HEK293T (cell line): ENCODE measurements around the gene TTC39C.

ENCODE experiments used
- ARNT ChIP-seq: fragments of 450-650 bp; IDR thresholded peaks from 2 replicates; pipeline ENCODE4 v1.6.1; 2017; ENCODE audit warnings: mild to moderate bottlenecking
- BHLHE40 ChIP-seq: fragments of 450-650 bp; IDR thresholded peaks from 2 replicates; pipeline ENCODE4 v1.6.1; 2016; ENCODE audit warnings: mild to moderate bottlenecking, moderate library complexity, borderline replicate concordance
- CTBP1 ChIP-seq: fragments of 450-650 bp; IDR thresholded peaks from 2 replicates; pipeline ENCODE4 v1.6.1; 2016; ENCODE audit warnings: borderline replicate concordance
- ELF4 ChIP-seq: fragments of 450-650 bp; IDR thresholded peaks from 2 replicates; pipeline ENCODE4 v1.6.1; 2017; ENCODE audit warnings: antibody characterized with exemption
- FOXA1 ChIP-seq: fragments of 450-650 bp; IDR thresholded peaks from 2 replicates; pipeline ENCODE4 v1.6.1; 2016; ENCODE audit warnings: mild to moderate bottlenecking
- FOXK2 ChIP-seq: fragments of 450-650 bp; IDR thresholded peaks from 2 replicates; pipeline ENCODE4 v1.6.1; 2016; ENCODE audit warnings: mild to moderate bottlenecking
- FOXM1 ChIP-seq: fragments of 450-650 bp; IDR thresholded peaks from 2 replicates; pipeline ENCODE4 v1.6.1; 2017; ENCODE audit warnings: mild to moderate bottlenecking, borderline replicate concordance
- HDGF ChIP-seq: fragments of 450-650 bp; IDR thresholded peaks from 2 replicates; pipeline ENCODE4 v1.6.1; 2017; ENCODE audit warnings: antibody characterized with exemption, borderline replicate concordance
- L3MBTL2 ChIP-seq: fragments of 450-650 bp; conservative IDR thresholded peaks from 2 replicates; pipeline ENCODE4 v1.6.1; 2016; ENCODE audit warnings: mild to moderate bottlenecking
- LEF1 ChIP-seq: fragments of 450-650 bp; IDR thresholded peaks from 2 replicates; pipeline ENCODE4 v1.6.1; 2017; ENCODE audit warnings: mild to moderate bottlenecking, borderline replicate concordance
- SP1 ChIP-seq: fragments of 450-650 bp; IDR thresholded peaks from 2 replicates; pipeline ENCODE4 v1.6.1; 2017
- TARDBP ChIP-seq: fragments of 450-650 bp; IDR thresholded peaks from 2 replicates; pipeline ENCODE4 v1.6.1; 2016

DNA sequence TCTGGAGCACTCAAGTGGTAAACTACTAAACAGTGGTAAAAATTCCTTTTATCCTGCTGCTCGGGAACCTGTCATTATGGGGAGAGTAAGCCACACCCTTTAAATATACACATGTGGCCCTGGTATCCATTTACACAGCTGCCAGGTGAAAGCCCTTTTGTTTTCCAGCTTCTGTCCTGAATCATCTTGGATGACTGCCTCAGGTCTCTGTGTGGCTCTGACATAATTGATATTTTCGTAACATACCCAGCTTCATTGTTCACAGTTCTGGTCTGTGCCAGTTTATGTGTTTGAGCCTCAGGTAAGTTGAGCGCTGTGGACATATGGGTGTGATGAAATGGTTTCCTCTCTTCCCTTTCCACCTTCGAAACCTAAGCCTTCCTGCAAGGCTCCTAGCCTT lies 15.7 kb upstream of the TTC39C start:
- no peak for TF ChIP-seq BHLHE40
- no peak for TF ChIP-seq TARDBP
- no peak for TF ChIP-seq ARNT
- no peak for TF ChIP-seq ELF4
- no peak for TF ChIP-seq FOXM1
- no peak for TF ChIP-seq LEF1
- no peak for TF ChIP-seq CTBP1
- no peak for TF ChIP-seq FOXA1
- TF ChIP-seq FOXK2: no peak
- no peak for TF ChIP-seq SP1
- TF ChIP-seq HDGF: no peak
- no peak for TF ChIP-seq L3MBTL2
